GM21447 (cell line): Measurements from ENCODE around the gene SS18L1.
A peak's percentile ranks its signal among the peaks of the same experiment; 100 is the strongest.

Experiments used
- ATAC-seq: cut with Tn5 transposase; IDR thresholded peaks from one replicate; pipeline ENCODE4 v1.9.1; 2021; ENCODE audit not compliant: unreplicated experiment

Gene SS18L1

DNA sequence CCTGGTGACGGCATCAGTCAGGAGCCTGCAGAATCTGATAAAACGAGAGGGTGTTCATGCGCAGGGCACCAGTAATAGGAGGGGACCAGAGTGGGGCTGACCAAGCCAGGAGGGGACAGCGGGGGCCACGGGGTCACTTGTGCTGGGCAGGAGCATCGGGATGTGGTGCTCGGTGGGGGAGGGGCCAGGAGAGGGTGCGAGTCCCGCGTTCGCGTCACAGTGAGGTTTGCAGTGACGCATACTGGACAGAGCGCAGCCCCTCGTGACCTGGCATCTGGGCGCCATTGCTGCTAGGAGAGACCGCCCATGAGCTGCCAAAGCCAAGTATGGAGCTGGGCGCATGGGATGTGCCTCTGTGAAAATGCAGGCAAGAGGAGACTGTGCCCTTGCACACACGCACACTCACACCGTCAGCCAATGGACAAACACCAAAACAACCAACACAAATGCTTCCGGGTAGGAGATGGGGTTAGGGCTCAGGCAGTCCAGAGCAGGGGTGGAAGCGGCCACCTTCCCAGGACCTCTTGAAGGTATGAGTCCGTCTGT is 25.4 kb downstream of the SS18L1 start:
- ATAC-seq = no peak

DNA sequence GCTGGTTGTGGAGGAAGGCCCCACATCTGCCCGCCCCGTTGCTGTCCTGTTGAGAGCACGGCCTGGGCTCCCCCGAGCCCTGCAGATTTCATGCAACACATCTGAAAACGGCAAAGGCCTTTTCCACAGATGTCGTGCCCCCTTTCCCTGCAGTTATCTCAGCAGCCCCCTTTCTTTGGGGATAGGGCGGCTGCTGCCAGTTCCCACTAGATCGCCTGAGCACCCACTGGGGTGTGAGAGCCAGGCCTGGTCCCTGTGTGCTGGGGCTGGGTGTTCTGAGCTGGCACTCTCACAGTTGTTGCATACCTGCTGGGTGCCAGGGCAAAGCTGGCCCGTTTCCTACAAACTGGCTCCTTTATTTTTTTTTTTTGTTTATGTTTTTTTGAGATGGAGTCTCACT is 27.0 kb downstream of the SS18L1 start:
- no peak for ATAC-seq

DNA sequence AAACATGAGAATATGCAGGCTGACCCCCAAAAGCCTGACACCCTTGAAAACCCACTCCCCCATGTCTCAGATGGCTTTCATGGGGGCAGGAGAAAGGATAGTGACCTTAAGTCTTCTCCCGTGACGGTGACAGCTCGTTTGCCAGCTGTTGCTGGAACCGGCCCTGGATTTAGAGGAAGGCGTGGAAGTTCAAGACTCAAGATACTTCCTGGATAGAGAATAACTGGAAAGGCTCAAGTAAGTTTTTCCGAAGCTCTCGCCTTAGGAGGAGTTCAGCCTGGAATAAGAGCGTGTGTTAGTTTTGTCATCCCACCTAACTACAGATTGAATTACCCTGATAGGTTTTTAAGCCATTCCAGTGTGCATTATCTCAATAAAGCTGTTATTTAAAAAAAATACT is 27.7 kb downstream of the SS18L1 start:
- ATAC-seq = no peak

DNA sequence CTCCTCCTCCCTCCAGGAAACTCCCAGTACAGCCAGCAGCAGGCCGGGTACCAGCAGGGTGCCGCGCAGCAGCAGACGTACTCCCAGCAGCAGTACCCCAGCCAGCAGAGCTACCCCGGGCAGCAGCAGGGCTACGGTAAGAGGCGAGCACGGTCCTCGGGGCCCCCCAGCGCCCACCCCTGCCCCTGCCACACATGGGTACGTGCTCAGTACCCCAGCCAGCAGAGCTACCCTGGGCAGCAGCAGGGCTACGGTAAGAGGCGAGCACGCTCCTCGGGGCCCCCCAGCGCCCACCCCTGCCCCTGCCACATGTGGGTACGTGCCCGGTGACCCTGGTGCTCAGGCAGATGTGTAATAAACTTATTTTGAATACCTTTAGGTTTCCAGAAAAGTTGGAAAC is 29.1 kb downstream of the SS18L1 start:
- ATAC-seq = no peak

DNA sequence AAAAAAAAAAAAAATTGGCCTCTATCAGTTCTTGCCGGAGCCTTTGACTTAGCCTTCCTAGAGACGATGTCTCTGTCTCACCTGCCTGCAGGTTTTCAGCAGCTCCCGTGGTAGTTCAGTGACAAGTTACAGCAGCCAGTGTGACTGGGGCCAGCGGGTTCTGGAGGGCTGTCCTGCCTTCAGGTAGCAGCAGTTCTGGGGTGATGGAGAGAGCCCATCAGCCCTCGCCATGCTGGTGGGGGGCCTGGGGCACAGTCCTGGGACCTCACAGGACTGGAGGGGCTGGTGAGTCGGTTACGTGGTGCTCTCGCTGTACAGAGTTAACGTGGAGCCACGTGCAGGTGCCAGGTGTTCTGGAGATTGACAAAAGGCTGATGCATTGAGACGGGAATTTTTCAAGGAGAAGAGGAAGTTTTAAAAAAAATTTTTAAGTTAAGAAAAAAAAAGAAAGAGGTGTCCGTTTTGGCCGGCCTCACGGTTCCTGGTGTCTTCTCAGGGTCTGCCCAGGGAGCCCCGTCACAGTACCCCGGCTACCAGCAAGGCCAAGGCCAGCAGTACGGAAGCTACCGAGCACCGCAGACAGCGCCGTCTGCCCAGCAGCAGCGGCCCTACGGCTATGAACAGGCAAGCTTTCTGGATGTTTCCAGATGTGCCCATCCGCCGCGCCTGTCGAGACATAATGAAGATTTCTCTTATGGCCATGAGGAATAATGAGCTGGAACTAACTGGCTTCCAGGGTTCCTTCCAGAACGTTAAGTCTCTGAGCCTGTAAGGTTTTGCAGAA is 30.6 kb downstream of the SS18L1 start:
- no peak for ATAC-seq

DNA sequence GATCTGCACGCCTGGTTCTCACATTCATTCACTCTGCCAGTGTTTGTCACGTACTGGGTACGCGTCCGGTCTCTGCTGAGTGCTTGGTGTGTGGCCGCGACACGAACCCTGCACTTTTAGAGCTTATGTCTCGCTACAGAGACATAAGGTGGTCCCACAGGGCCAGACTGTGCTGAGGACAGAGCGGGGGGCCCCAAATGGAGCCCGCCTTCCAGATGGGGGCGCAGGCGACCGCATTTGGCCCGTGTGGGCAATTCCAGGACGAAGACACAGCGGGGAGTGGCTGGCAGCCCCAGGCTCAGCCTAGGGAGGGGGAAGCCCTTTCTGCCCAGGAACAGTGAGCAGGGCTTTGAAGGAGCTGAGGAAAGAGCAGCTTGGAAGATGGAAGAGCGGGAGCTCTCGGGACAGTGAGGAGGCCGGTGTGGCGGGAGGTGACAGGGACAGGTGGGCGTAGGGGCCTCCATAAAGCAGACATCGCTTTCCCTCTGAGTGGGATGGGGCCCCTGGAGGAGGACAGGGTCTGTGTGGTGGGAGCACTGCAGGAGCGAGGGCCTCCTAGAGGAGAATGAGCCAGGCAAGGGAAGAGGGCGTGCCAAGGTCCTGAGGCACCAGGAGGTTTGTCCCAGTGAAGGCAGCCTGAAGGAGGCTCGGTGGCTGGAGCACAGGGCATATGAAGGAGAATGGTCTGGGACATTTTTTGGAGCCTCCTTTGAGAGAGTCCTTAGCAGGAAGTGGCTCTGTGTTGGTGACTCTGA is 31.5 kb downstream of the SS18L1 start:
- ATAC-seq = no peak

DNA sequence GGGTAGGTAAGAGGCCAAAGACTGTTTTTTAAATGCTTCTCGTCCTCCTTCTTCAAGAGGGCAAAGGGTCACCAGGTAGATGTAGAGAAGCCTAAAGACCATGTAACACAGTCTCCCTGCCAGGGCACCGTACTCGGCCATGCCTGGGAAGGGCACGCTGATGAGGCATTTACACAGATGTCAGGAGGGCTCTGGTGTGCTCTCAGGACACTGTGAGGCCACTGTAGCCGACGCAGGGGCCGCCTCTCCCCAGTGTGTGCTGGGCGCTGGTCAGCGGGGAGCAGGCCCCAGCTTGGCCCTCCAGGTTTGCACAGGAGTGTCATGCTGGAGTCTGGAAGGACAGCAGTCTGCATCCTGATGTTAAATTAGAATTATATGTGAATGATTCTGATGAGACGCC is 32.1 kb downstream of the SS18L1 start:
- ATAC-seq = no peak

DNA sequence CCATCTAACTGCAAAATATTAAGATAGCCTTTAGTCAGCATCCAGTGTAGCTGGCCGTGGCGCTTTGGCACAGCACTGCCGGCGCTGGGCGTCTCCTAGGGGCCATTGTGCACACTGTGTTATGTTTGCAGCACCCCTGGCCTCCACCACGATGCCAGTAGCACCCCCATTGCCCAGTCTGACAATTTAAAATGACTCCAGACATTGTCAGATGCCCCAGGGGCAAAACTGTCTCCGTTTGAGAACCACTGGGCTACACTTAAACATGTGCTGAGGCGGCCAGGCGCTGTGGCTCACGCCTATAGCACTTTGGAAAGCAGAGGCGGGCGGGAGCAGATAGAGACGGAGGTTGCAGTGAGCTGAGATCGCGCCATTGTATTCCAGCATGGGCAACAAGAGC is 33.3 kb downstream of the SS18L1 start:
- ATAC-seq = no peak

DNA sequence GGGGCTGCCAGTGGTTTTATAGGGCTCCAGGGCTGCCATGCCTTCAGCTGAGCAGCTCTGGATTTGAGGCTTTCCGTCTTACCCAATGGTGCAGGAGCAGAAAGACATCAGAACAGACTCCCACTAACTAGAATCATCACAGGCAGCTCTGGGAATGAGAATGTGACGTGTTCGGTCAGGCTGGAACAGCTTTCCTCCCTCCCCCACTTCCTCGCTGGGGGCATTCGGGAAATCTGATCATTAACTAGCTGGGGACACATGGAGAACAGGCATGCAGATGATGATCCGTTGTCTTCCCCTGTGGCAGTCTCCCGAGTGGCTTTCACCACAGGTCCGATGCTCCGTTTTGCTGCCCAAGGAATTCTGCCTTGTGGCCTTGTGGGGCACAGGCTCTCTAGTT is 33.7 kb downstream of the SS18L1 start:
- ATAC-seq = no peak

DNA sequence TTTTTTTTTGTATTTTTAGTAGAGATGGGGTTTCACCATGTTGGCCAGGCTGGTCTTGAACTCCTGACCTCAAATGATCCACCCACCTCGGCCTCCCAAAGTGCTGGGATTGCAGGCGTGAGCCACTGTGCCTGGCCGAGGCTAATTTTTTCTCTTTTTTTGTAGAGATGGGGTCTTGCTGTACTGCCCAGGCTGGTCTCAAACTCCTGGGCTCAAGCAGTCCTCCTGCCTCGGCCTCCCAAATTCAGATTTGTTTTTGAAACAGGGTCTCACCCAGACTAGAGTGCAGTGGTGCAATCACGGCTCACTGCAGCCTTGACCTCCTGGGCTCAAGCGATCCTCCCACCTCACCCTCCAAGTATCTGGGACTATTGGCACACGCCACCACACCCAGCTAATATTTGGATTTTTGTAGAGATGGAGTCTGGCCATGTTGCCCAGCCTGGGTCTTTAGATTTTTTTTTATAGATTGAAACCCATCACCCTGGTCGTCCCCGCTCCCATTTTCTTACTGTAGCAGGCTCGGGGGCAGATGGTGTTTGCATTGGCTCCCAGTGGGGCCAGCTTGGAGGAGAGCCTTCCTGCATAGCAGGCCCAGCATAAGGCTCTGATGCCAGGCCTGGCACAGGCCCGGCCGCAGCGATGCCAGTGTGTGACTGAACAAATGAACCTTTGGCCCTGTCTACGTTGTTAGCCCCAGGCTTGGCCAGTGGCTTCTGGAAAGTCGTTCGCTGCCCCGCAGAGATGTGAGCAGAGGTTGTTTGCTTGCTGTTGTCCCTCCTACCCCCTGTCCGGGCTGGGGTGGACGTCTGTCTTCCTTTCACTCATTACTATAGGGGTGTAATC is 35.0 kb downstream of the SS18L1 start:
- ATAC-seq = no peak

DNA sequence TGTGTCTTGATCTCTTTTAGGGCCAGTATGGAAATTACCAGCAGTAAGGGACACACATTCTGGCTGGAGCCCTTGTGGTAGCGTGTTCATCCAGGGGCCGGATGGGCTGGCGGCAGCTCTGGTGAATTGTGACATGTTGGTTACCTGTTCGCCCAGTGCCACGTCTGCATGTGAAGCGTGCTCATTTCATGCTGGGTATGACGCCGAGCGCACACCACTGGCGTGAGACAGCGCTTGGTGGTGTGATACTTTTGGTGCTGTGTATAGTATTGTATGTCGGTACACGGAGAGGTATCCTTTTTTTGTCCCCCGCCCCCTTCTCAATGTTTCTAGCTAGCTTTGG is 35.6 kb downstream of the SS18L1 start:
- ATAC-seq = no peak

DNA sequence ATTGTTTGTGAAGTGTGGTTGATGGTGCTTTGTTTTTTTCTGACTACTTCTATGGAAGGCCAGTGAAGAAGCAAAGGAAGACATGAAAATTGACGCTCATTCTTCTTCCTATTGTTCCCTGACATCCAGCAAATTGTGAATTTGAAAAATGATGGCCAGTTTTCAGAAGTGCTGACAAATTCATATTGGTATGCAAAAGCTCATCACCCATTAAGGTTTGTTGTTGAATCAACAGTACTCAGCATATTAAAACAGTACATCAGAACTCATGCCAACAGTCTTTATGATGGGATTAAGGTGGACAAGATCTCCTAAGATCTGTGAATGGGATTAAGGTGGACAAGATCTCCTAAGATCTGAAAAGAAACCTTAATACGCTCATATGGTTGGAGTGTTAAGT is 38.2 kb downstream of the SS18L1 start:
- no peak for ATAC-seq

DNA sequence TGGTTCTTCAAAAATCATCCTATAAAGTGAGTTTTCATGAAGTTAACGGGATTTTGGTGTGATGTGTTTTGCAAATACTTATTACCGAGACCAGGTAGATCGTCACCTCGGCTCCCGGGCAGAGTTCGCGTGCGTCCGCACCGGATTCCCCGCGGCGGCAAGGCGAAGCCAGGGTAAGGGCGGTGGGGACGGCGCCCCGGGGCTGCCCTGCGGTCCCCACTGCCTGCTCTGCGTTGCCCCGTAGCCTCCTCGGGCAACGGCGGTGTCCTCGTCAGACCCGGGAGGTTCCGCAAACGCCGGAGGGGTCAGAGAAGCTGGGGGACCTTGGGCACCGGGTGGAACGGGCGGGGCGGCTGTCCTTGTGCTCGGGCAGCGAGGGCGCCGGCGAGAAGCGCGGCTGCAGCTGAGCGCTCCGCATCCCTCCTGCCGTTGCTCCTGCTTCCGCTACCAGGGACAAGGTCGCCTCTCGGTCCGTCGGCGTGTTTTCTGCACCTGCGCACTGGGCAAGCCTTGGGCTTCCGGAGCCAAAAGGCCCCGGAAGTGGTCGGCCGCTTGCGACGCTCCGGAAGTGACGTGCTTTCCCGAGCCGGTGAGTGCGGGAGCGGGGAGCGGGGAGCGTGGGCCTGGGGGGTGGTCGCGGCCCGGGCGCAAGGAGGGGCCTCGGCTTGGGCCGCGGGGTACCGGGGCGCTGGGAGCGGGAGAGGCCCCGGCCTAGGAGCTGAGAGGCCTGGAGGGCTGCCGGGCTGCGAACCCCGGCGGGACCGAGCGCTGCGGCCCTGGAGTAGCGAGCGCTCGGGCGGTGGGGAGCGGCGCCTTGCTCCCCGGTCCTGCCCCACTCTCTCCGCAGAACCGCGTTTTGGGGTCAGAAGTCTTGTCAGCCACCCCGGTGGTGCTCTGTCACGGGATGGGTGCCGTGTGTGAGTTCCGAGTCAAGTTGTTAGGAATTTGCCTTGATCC is 39.2 kb downstream of the SS18L1 start, which contains the start of gene MTG2:
Gene MTG2 (plus strand): TSS at position 560 of the 957 bp plus-strand sequence. CDS start 10,393 bp downstream, outside the sequence.
- ATAC-seq = peak; percentile 93

DNA sequence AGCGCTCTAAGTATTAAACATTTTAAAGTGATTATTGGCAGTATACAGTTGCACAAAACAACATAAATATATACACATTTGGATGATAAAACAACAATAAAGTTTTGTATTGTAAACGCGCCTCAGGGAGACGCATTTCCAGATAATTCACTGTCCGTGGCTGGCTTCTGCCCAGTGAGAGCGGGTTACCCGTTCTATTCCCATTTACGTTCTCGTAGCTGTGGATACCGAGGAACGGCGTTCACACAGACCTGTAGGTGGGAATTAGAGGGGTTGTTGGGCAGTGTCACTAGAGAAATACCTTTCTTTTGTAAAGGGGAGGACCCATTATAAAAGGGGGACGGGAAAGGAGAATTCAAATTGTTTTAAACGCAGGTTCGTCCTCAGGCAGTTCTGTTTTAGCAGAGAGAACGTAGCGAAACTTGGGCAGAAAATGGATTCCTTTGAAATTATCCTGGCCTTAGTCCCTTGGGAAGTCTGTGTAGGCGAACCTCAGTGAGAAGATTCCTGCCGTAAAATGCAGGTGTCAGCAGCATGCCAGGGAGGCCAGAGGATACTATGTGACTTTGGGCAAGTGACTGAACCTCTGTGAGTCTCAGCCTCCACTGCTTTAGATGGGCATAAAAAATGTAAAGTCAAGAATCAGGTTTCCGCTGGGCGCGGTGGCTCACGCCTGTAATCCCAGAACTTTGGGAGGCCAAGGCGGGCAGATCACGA is 40.0 kb downstream of the SS18L1 start:
- no peak for ATAC-seq

DNA sequence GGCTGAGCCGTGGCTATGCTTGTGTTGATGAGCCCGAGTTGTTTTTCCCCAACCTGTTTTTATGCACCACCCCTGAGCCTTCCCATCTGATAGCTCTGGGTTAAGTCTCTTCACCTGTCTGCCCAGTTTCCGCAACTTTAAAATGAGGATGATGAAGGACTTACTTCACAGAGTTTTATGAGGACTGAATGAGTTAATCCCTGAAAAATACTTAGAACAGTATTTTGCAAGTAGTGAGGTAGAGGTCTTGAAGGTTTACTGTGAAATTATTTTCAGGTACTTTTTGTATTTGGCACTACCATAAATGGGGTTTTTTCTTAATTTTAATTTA is 42.5 kb downstream of the SS18L1 start:
- ATAC-seq = no peak

DNA sequence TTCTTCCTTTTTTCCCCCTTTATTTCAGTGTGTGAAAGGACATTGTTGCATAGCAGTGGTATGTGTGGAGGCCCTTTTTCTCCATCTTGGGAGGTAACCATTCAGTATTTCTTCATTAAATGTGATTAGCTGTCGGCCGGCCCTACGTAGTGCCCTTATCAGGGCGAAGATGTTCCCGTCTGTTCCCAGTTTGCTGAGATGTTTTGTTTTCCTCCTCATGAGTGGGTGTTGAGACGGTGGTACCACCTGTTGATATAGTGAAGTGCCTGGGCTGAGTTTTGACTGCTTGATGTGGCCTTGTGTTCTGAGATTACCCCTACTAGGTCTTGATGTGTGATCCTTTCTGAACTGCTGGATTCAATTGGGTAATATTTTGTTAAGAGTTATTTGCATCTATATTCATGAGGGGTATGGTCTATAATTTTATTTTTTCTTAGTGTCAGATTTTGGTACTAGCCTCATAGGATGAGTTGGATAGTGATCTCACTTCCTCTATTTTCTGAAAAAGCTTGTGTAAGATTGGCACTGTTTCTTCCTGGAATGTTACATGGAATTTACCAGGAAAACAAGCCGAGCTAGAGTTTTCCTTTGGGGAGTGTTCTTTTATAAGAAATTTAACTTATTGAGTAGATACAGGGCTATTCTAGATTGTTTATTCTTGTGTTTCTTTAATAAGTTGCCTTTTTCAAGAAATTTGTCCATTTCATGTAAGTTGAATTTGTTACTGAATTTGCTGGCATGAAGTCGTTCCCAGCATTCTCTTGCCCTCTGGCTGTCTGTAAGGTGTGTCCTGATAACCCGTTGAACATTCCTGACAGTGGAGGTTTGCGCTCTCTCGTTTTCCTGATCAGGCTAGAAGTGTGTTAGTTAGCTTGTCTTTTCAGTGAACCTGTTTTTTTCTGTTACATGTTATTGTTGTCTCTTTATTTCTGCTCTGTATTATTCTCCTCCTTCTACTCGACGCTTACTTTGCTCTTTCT is 43.6 kb downstream of the SS18L1 start:
- ATAC-seq = no peak

DNA sequence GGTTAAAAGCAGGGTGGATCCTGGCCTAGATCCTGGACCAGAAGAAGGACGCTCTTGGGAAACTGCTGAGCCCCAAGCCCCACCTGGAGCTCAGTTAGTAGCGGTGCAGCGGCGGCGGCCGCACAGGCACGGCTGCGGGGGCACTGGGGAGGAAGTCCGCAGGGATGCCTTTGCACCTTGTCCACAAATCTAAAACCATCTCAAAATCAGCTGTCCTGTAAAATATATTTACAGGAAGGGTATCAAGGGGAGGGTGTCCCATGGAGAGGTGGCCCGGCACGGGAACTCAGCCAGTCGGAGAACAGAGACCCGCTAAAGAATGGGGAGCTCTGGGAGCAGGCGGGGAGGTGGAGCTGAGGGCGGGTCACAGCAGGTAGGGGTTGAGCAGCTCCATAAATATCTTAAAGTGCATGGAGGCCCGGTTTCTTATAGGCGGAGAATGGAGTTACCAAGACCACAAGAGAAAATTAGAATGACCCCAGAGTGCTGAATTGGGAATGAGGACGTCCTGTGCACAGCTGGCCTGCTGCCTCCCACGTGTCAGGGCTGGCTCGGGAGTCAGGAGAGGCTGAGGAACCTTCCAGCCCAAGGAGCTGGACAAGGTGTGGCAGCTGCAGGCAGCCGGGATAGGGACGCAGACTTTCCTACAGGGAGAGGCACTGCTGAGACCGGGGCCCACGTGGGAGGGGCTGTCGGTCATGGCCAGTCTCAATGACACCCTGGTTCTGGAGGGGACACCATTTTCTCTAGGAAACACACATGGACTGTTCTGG is 47.3 kb downstream of the SS18L1 start:
- ATAC-seq = no peak
